Measurements from ENCODE around the gene PQBP1.

Gene PQBP1

DNA sequence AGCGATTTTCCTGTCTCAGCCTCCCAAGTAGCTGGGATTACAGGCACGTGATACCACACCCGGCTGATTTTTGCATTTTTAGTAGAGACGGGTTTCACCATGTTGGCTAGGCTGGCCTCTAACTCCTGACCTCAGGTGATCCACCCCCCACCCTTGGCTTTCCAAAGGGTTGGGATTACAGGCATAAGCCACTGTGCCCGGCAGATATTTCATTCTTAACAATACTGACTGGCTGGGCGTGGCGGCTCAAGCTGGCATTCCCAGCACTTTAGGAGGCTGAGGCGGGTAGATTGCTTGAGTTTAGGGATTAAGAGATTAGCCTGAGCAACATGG is 1.3 kb downstream of the PQBP1 start:
- H3K4me3 ChIP-seq (ENCODE audit: low read length), result peak overlapping the region; percentile 45

GRCh38 chrX:48901069-48901468 is 3.3 kb downstream of the PQBP1 start:
- Histone ChIP-seq H3K9me3 (replicated peaks; ENCODE audit: insufficient read depth, low read length) (no peaks in the 10 kb centered on the region), H3K4me2 (ENCODE audit: low read depth, low read length) (no peak overlapping the region), H3K9me2 (replicated peaks; ENCODE audit: insufficient read depth, low read length) (no peaks in the 10 kb centered on the region), H2AFZ (ENCODE audit: low read length) (no peak overlapping the region), H3K4me3 (ENCODE audit: low read length) (no peak overlapping the region), H3K27ac (ENCODE audit: low read length) (no peak overlapping the region), H3F3A (ENCODE audit: insufficient read depth, low read length) (peaks cover 4% of the 10 kb centered on the region; the same call in 1 of the 2 replicates), H3K36me3 (replicated peaks; ENCODE audit: insufficient read depth, low read length) (no peaks in the 10 kb centered on the region), H3K9ac (ENCODE audit: low read length) (no peak overlapping the region), H3K4me1 (ENCODE audit: low read length) (no peaks in the 10 kb centered on the region), H3K79me2 (ENCODE audit: low read length) (peaks cover 36% of the 10 kb centered on the region), H3K27me3 (replicated peaks; ENCODE audit: insufficient read depth, low read length) (no peaks in the 10 kb centered on the region), H4K20me1 (ENCODE audit: insufficient read depth, low read length) (no peaks in the 10 kb centered on the region)
- no peak for TF ChIP-seq EZH2phosphoT487 (IDR thresholded peaks at IDR 0.05; ENCODE audit: low read length)
- DNase-seq, result no peak

More for the DNA sequence above, 1.3 kb downstream of the PQBP1 start:
- H3K36me3 ChIP-seq (replicated peaks; ENCODE audit: insufficient read depth, low read length), result no peaks in the 10 kb centered on the region
- H3K27ac ChIP-seq (ENCODE audit: low read length), result peak overlapping the region; percentile 98; the same call in 1 of the 2 replicates
- H4K20me1 ChIP-seq (ENCODE audit: insufficient read depth, low read length), result no peaks in the 10 kb centered on the region
- H3F3A ChIP-seq (ENCODE audit: insufficient read depth, low read length), result peaks cover 4% of the 10 kb centered on the region; the same call in 1 of the 2 replicates
- no peaks in the 10 kb centered on the region for H3K9me2 ChIP-seq (replicated peaks; ENCODE audit: insufficient read depth, low read length)
- H3K9ac ChIP-seq (ENCODE audit: low read length), result peak overlapping the region; percentile 53; the same call in 1 of the 2 replicates
- H3K9me3 ChIP-seq (replicated peaks; ENCODE audit: insufficient read depth, low read length), result no peaks in the 10 kb centered on the region
- DNase-seq, result no peak
- H3K79me2 ChIP-seq (ENCODE audit: low read length), result peaks cover 48% of the 10 kb centered on the region
- H2AFZ ChIP-seq (ENCODE audit: low read length), result no peak overlapping the region
- TF ChIP-seq, protein P1, sequence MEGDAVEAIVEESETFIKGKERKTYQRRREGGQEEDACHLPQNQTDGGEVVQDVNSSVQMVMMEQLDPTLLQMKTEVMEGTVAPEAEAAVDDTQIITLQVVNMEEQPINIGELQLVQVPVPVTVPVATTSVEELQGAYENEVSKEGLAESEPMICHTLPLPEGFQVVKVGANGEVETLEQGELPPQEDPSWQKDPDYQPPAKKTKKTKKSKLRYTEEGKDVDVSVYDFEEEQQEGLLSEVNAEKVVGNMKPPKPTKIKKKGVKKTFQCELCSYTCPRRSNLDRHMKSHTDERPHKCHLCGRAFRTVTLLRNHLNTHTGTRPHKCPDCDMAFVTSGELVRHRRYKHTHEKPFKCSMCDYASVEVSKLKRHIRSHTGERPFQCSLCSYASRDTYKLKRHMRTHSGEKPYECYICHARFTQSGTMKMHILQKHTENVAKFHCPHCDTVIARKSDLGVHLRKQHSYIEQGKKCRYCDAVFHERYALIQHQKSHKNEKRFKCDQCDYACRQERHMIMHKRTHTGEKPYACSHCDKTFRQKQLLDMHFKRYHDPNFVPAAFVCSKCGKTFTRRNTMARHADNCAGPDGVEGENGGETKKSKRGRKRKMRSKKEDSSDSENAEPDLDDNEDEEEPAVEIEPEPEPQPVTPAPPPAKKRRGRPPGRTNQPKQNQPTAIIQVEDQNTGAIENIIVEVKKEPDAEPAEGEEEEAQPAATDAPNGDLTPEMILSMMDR (IDR thresholded peaks at IDR 0.05; ENCODE audit: low read length), result no peak
- TF ChIP-seq EZH2phosphoT487 (IDR thresholded peaks at IDR 0.05; ENCODE audit: low read length) (no peak), EZH2 (optimal IDR thresholded peaks at IDR 0.05; ENCODE audit: low read depth, low read length) (no peak)
- no peaks in the 10 kb centered on the region for H3K27me3 ChIP-seq (replicated peaks; ENCODE audit: insufficient read depth, low read length)
- peak overlapping the region; percentile 55; the same call in 1 of the 2 replicates for H3K4me2 ChIP-seq (ENCODE audit: low read depth, low read length)
- no peaks in the 10 kb centered on the region for H3K4me1 ChIP-seq (ENCODE audit: low read length)

GRCh38 chrX:48902135-48902534 is 4.4 kb downstream of the PQBP1 start:
- Histone ChIP-seq H3K9ac (ENCODE audit: low read length) (no peak overlapping the region), H3K27me3 (replicated peaks; ENCODE audit: insufficient read depth, low read length) (no peaks in the 10 kb centered on the region), H2AFZ (ENCODE audit: low read length) (no peak overlapping the region), H4K20me1 (ENCODE audit: insufficient read depth, low read length) (no peaks in the 10 kb centered on the region), H3K4me3 (ENCODE audit: low read length) (no peak overlapping the region), H3F3A (ENCODE audit: insufficient read depth, low read length) (peaks cover 4% of the 10 kb centered on the region; the same call in 1 of the 2 replicates), H3K4me2 (ENCODE audit: low read depth, low read length) (no peak overlapping the region), H3K9me3 (replicated peaks; ENCODE audit: insufficient read depth, low read length) (no peaks in the 10 kb centered on the region), H3K36me3 (replicated peaks; ENCODE audit: insufficient read depth, low read length) (no peaks in the 10 kb centered on the region), H3K79me2 (ENCODE audit: low read length) (peaks cover 26% of the 10 kb centered on the region), H3K4me1 (ENCODE audit: low read length) (no peaks in the 10 kb centered on the region), H3K9me2 (replicated peaks; ENCODE audit: insufficient read depth, low read length) (no peaks in the 10 kb centered on the region), H3K27ac (ENCODE audit: low read length) (no peak overlapping the region)
- TF ChIP-seq EZH2 (optimal IDR thresholded peaks at IDR 0.05; ENCODE audit: low read depth, low read length) (no peak), EZH2phosphoT487 (IDR thresholded peaks at IDR 0.05; ENCODE audit: low read length) (no peak)
- TF ChIP-seq, protein P1 (IDR thresholded peaks at IDR 0.05; ENCODE audit: low read length), result no peak
- no peak for DNase-seq

DNA sequence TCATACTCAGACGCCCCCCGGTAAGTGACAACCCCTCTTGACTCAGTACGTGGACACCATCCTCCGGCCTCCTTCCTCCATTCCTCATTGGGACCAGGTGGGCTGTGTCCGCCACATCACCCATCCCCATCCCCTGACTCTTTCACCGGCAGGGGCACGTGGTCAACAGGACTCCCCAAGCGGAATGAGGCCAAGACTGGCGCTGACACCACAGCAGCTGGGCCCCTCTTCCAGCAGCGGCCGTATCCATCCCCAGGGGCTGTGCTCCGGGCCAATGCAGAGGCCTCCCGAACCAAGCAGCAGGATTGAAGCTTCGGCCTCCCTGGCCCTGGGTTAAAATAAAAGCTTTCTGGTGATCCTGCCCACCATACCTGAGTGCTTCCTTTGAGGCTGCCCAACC is 5.0 kb downstream of the PQBP1 start:
- Histone ChIP-seq H3K9me2 (replicated peaks; ENCODE audit: insufficient read depth, low read length) (no peaks in the 10 kb centered on the region), H3K4me2 (ENCODE audit: low read depth, low read length) (no peak overlapping the region), H3F3A (ENCODE audit: insufficient read depth, low read length) (peaks cover 4% of the 10 kb centered on the region; the same call in 1 of the 2 replicates), H3K9ac (ENCODE audit: low read length) (no peak overlapping the region), H3K9me3 (replicated peaks; ENCODE audit: insufficient read depth, low read length) (no peaks in the 10 kb centered on the region), H4K20me1 (ENCODE audit: insufficient read depth, low read length) (no peaks in the 10 kb centered on the region), H3K27ac (ENCODE audit: low read length) (no peak overlapping the region), H3K4me3 (ENCODE audit: low read length) (no peak overlapping the region), H3K79me2 (ENCODE audit: low read length) (peaks cover 22% of the 10 kb centered on the region), H3K27me3 (replicated peaks; ENCODE audit: insufficient read depth, low read length) (no peaks in the 10 kb centered on the region), H2AFZ (ENCODE audit: low read length) (no peak overlapping the region), H3K36me3 (replicated peaks; ENCODE audit: insufficient read depth, low read length) (no peaks in the 10 kb centered on the region), H3K4me1 (ENCODE audit: low read length) (no peaks in the 10 kb centered on the region)
- no peak for DNase-seq
- TF ChIP-seq EZH2phosphoT487 (IDR thresholded peaks at IDR 0.05; ENCODE audit: low read length), result no peak
- no peak for TF ChIP-seq EZH2 (optimal IDR thresholded peaks at IDR 0.05; ENCODE audit: low read depth, low read length)
- TF ChIP-seq, protein P1 (IDR thresholded peaks at IDR 0.05; ENCODE audit: low read length), result no peak
